GM13976 (cell line): Measurements from ENCODE around the gene TDRD15.
"Not testable (repeated sequence)": the region's sequence is repeated elsewhere in the genome, so short reads cannot be mapped to it uniquely, and the experiment has no call there.

Experiments used
- DNase-seq: peaks from one replicate; pipeline ENCODE4 v3.0.0; 2012; ENCODE audit warnings: low spot score
- CTCF ChIP-seq: IDR thresholded peaks from 2 replicates; pipeline ENCODE4 v1.5.1; 2012; ENCODE audit warnings: borderline replicate concordance, mild to moderate bottlenecking; ENCODE audit not compliant: insufficient read depth; ENCODE audit errors: extremely low read depth, missing control alignments, control extremely low read depth
- in situ Hi-C: fragments of 300-500 bp; cut with MboI; formaldehyde crosslinking; loops from one replicate; pipeline ENCODE4 v1.12.0; 2022; ENCODE audit warnings: low sequenced_read_pairs, mixed read lengths, inconsistent platforms; ENCODE audit not compliant: unreplicated experiment

TDRD15 gene

GRCh38 chr2:21095714-21096113, 28.1 kb upstream of the TDRD15 start:
- in situ Hi-C loops, result no loop called here
- TF ChIP-seq CTCF, result no peak
- DNase-seq, result no peak

- in situ Hi-C loops, result no loop called here
- DNase-seq, result no peak
- TF ChIP-seq CTCF, result no peak
Measured at GRCh38 chr2:21096458-21096857, 27.3 kb upstream of the TDRD15 start.

- no peak for TF ChIP-seq CTCF
- DNase-seq, result no peak
- in situ Hi-C loops, result no loop called here
Measured at GRCh38 chr2:21097331-21097730, 26.4 kb upstream of the TDRD15 start.

- no peak for TF ChIP-seq CTCF
- in situ Hi-C loops, result no loop called here
- DNase-seq, result no peak
Measured at GRCh38 chr2:21098294-21098693, 25.5 kb upstream of the TDRD15 start.

GRCh38 chr2:21099281-21099907, 24.4 kb upstream of the TDRD15 start:
- TF ChIP-seq CTCF, result no peak
- DNase-seq, result no peak
- in situ Hi-C loops, result no loop called here

GRCh38 chr2:21101514-21102155, 22.1 kb upstream of the TDRD15 start:
- DNase-seq, in situ Hi-C loops: not testable (repeated sequence)

GRCh38 chr2:21102356-21102755, 21.4 kb upstream of the TDRD15 start:
- in situ Hi-C loops, result no loop called here
- no peak for TF ChIP-seq CTCF
- DNase-seq, result no peak
